AG09309 (cell line): Measurements from ENCODE around the gene SYCN.
"Not testable (repeated sequence)": the region's sequence is repeated elsewhere in the genome, so short reads cannot be mapped to it uniquely, and the experiment has no call there.

Source experiments
- DNase-seq: peaks from one replicate; pipeline ENCODE4 v3.0.0-alpha.2; 2010; ENCODE audit warnings: low read depth
- H3K4me3 ChIP-seq: 2 replicates; pipeline ENCODE4 v1.5.1; 2011; ENCODE audit warnings: mild to moderate bottlenecking, low read depth, low read length, moderate library complexity; ENCODE audit not compliant: control insufficient read depth
- CTCF ChIP-seq: IDR thresholded peaks from 2 replicates; pipeline ENCODE4 v1.5.1; 2011; ENCODE audit warnings: mild to moderate bottlenecking, low read depth, low read length, inconsistent platforms; ENCODE audit not compliant: insufficient read depth, control insufficient read depth; ENCODE audit errors: missing control alignments

SYCN gene

GRCh38 chr19:39247701-39248664, 43.9 kb upstream of the SYCN start:
- H3K4me3 ChIP-seq, result no peak overlapping the region
- DNase-seq, result no peak
- TF ChIP-seq CTCF, result no peak

GRCh38 chr19:39246951-39247669, 43.0 kb upstream of the SYCN start:
- H3K4me3 ChIP-seq, result no peak overlapping the region
- no peak for TF ChIP-seq CTCF
- DNase-seq, result no peak

- DNase-seq, H3K4me3 ChIP-seq: not testable (repeated sequence)
Observed at GRCh38 chr19:39245166-39245565, 41.1 kb upstream of the SYCN start.

- H3K4me3 ChIP-seq, DNase-seq: not testable (repeated sequence)
Observed at GRCh38 chr19:39244410-39245100, 40.5 kb upstream of the SYCN start, which contains the start of gene IFNL3. Gene IFNL3, minus strand, starts transcription at chr19:39245006. Its CDS starts 39 bp downstream, at chr19:39244967.

GRCh38 chr19:39243741-39244140, 39.7 kb upstream of the SYCN start:
- DNase-seq, H3K4me3 ChIP-seq: not testable (repeated sequence)

GRCh38 chr19:39240421-39240820, 36.4 kb upstream of the SYCN start:
- no peak for DNase-seq
- H3K4me3 ChIP-seq, result no peak overlapping the region
- TF ChIP-seq CTCF, result no peak

GRCh38 chr19:39238944-39239343, 34.9 kb upstream of the SYCN start:
- TF ChIP-seq CTCF, result no peak
- no peak overlapping the region for H3K4me3 ChIP-seq
- no peak for DNase-seq

GRCh38 chr19:39238209-39238608, 34.1 kb upstream of the SYCN start:
- DNase-seq, result no peak
- TF ChIP-seq CTCF, result no peak
- H3K4me3 ChIP-seq, result no peak overlapping the region
